Peyer's patch (tissue), 4 donors: ENCODE results near the gene SCTR. TPM values are rescaled to one million over a fixed set of nuclear protein-coding genes. Genes with fewer than 3 reads are reported as not detected.

Source experiments
- DNase-seq, 3 donors: peaks; one replicate each; pipeline ENCODE4 v3.0.0-alpha.2; 2017 to 2019
- H3K27ac ChIP-seq, 4 donors: fragments of 200-600 bp; sonication (generic); one replicate each; pipeline ENCODE4 v1.5.1; 2016 to 2019
- H3K27me3 ChIP-seq, 2 donors: fragments of 200-600 bp; sonication (generic); one replicate each; pipeline ENCODE4 v1.5.1; 2019
- H3K36me3 ChIP-seq, 3 donors: fragments of 200-600 bp; sonication (generic); one replicate each; pipeline ENCODE4 v1.5.1; 2016 to 2019
- H3K4me1 ChIP-seq, 4 donors: fragments of 200-600 bp; sonication (generic); one replicate each; pipeline ENCODE4 v1.5.1; 2016 to 2019
- H3K4me3 ChIP-seq, 4 donors: fragments of 200-600 bp; sonication (generic); 1 replicate in 3 of 4; 2 replicates in 1 of 4; pipeline ENCODE4 v1.5.1; 2016 to 2019; ENCODE audit warnings: mild to moderate bottlenecking in 1 of 4
- H3K9me3 ChIP-seq, 4 donors: fragments of 200-600 bp; sonication (generic); one replicate each; pipeline ENCODE4 v1.5.1; 2016 to 2019; ENCODE audit warnings: mild to moderate bottlenecking in 1 of 4
- CTCF ChIP-seq, 6 experiments: fragments of 450-650 bp in 4 of 6; fragments of 200-600 bp in 2 of 6; sonication (generic) in 1 of 6; IDR thresholded peaks; one replicate each; pipeline ENCODE4 v1.5.1; 2017 to 2019; ENCODE audit warnings: antibody characterized with exemption in 6 of 6, mild to moderate bottlenecking in 3 of 6, moderate library complexity in 1 of 6
- POLR2A ChIP-seq, 2 donors: fragments of 450-650 bp; IDR thresholded peaks; one replicate each; pipeline ENCODE4 v1.5.1; 2017; ENCODE audit warnings: antibody characterized with exemption in 2 of 2, mild to moderate bottlenecking in 2 of 2, moderate library complexity in 2 of 2
- total RNA-seq, 4 donors: library from RNA; depleted of rRNA; stranded (reverse); fragments of >200 nt; gene quantifications; one replicate each; pipeline ENCODE4 v1.1.0, GENCODE V29; 2016

The SCTR gene
- total RNA-seq, 4 donors from 2014 or later = 0.54 to 1.7 TPM; not detected in 2

GRCh38 chr2:119431976-119432850 is 92.1 kb downstream of the SCTR start:
- TF ChIP-seq CTCF (IDR thresholded peaks at IDR 0.05) (no peak), POLR2A (IDR thresholded peaks at IDR 0.05) (peak in 1 of 2 donors; percentile 26)
- Histone ChIP-seq H3K4me3 (peak overlapping the region; percentile 47 to 78 (median 60)), H3K4me1 (peaks cover 0 to 43% (median 8%) of the 10 kb centered on the region in 4 donors), H3K27me3 (no peaks in the 10 kb centered on the region), H3K9me3 (no peaks in the 10 kb centered on the region), H3K36me3 (peaks cover 0 to 10% (median 0%) of the 10 kb centered on the region in 3 donors), H3K27ac (peak overlapping the region; percentile 62 to 94 (median 90))
- peak in 1 of 3 donors; percentile 73 for DNase-seq

- peak within 1 kb of the TSS; percentile 62 to 94 (median 90) for H3K27ac ChIP-seq
- H3K4me3 ChIP-seq = peak within 1 kb of the TSS; percentile 47 to 78 (median 60)
- no peaks in the 10 kb centered on the region for H3K27me3 ChIP-seq
- TF ChIP-seq CTCF (IDR thresholded peaks at IDR 0.05) = no peak
- peak; percentile 53 to 73 for TF ChIP-seq POLR2A (IDR thresholded peaks at IDR 0.05)
- no peaks in the 10 kb centered on the region for H3K9me3 ChIP-seq
- peak; percentile 30 to 90 (median 81) for DNase-seq
- peaks cover 0 to 3% (median 0%) of the 10 kb centered on the region in 3 donors for H3K36me3 ChIP-seq
- peaks cover 0 to 47% (median 9%) of the 10 kb centered on the region in 4 donors for H3K4me1 ChIP-seq
These were observed 92.9 kb downstream of the SCTR start, which contains the start of gene TMEM37 for GRCh38 chr2:119431155-119431975. Gene TMEM37 (plus strand): TSS chr2:119431854. CDS start chr2:119431904, 50 bp downstream.

- peaks cover 0 to 53% (median 10%) of the 10 kb centered on the region in 4 donors for H3K4me1 ChIP-seq
These were observed 94.2 kb downstream of the SCTR start for GRCh38 chr2:119430023-119430498.

GRCh38 chr2:119429225-119429981 is 94.9 kb downstream of the SCTR start:
- DNase-seq = no peak
- H3K27me3 ChIP-seq = no peaks in the 10 kb centered on the region
- H3K9me3 ChIP-seq = no peaks in the 10 kb centered on the region
- peaks cover 0 to 59% (median 11%) of the 10 kb centered on the region in 4 donors for H3K4me1 ChIP-seq
- H3K27ac ChIP-seq = peak overlapping the region in 3 of 4 donors; percentile 89 to 94 (median 92)
- peaks cover 0 to 3% (median 0%) of the 10 kb centered on the region in 3 donors for H3K36me3 ChIP-seq
- no peak for TF ChIP-seq CTCF (IDR thresholded peaks at IDR 0.05)
- no peak for TF ChIP-seq POLR2A (IDR thresholded peaks at IDR 0.05)
- H3K4me3 ChIP-seq = no peak overlapping the region

More at GRCh38 chr2:119430023-119430498, 94.2 kb downstream of the SCTR start:
- H3K4me3 ChIP-seq = no peak overlapping the region
- no peaks in the 10 kb centered on the region for H3K9me3 ChIP-seq
- peak overlapping the region in 3 of 4 donors; percentile 89 to 94 (median 92) for H3K27ac ChIP-seq
- no peak for TF ChIP-seq CTCF (IDR thresholded peaks at IDR 0.05)
- no peak for TF ChIP-seq POLR2A (IDR thresholded peaks at IDR 0.05)
- no peaks in the 10 kb centered on the region for H3K27me3 ChIP-seq
- H3K36me3 ChIP-seq = peaks cover 0 to 3% (median 0%) of the 10 kb centered on the region in 3 donors
- no peak for DNase-seq
